NOMO-1 treated with dmso at 0.1 percent for 144 hours (cell line): ENCODE results near the gene WRNIP1.

ENCODE experiments used
- DNase-seq: peaks from one replicate; lab custom pipeline; 2025; ENCODE audit not compliant: unreplicated experiment; lab: John Stamatoyannopoulos, UW

WRNIP1 gene

DNA sequence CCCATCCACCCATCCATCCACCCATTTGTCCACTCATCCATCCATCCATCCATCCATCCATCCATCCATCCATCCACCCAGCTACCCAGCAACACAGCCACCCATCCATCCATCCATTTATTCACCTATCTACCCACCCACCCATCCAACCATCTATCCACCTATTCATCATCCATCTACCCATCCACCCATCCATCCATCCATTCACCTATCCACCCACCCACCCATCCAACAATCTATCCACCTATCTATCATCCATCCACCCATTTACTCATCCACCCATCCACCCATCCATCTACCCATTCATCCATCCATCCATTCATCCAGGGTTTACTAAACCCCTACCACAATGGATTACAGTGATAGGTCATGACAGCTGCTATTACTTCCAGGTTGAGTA is 69.1 kb downstream of the WRNIP1 start:
- DNase-seq, result no peak
